OCI-LY7 (cell line): ENCODE data around the gene ZNF684.

Experiments used
- CTCF ChIP-seq: fragments of 200-600 bp; sonication (generic); conservative IDR thresholded peaks from 2 replicates; pipeline ENCODE4 v1.5.1; 2014; ENCODE audit warnings: mild to moderate bottlenecking, antibody characterized with exemption, low read length, moderate library complexity, mixed read lengths
- EZH2phosphoT487 ChIP-seq: fragments of 200-600 bp; sonication (generic); IDR thresholded peaks from 2 replicates; pipeline ENCODE4 v1.6.1; 2018; ENCODE audit warnings: low read depth, borderline replicate concordance, mild to moderate bottlenecking, mixed run types, antibody characterized with exemption, low read length, moderate library complexity, mixed read lengths

DNA sequence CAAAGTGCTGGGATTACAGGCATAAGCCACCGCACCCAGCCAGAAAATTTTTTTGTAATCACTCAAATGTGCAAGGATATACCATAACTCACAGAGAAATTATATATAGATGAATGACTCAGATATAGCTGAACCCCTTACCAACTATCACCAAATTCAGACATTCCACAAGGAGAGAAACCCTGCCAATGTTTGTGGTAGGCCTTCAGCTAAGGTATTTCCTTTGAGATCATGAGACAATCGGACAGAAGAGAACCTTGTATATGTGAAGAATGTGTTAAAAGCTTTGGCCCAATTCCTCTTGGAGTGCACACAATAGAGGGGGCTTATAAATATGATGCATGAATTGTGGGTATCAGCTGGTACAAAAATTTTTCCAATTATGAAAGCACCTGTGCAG is 50.7 kb downstream of the ZNF684 start:
- TF ChIP-seq CTCF: no peak
- no peak for TF ChIP-seq EZH2phosphoT487
